Fibroblast of the aortic adventitia (primary cell): ENCODE results near the gene WSB1. TPM values are rescaled to one million over a fixed set of nuclear protein-coding genes. Genes with fewer than 3 reads are reported as not detected.

ENCODE experiments used
- DNase-seq: peaks from one replicate; pipeline ENCODE4 v3.0.0-alpha.2; 2010; ENCODE audit warnings: low read depth
- H3K4me3 ChIP-seq: 2 replicates; pipeline ENCODE4 v1.5.1; 2011; ENCODE audit warnings: low read depth, mild to moderate bottlenecking, control low read depth, low read length, moderate library complexity
- CTCF ChIP-seq: IDR thresholded peaks from 2 replicates; pipeline ENCODE4 v1.5.1; 2011; ENCODE audit warnings: mild to moderate bottlenecking, low read length, control low read depth, inconsistent platforms; ENCODE audit not compliant: insufficient read depth
- total RNA-seq: library from RNA; depleted of rRNA; stranded (reverse); fragments of >200 nt; gene quantifications from 2 replicates; pipeline ENCODE4 v1.2.3, GENCODE V29; 2012; ENCODE audit warnings: low replicate concordance

The WSB1 gene
- total RNA-seq, 1 donor, result 99.0 TPM

DNA sequence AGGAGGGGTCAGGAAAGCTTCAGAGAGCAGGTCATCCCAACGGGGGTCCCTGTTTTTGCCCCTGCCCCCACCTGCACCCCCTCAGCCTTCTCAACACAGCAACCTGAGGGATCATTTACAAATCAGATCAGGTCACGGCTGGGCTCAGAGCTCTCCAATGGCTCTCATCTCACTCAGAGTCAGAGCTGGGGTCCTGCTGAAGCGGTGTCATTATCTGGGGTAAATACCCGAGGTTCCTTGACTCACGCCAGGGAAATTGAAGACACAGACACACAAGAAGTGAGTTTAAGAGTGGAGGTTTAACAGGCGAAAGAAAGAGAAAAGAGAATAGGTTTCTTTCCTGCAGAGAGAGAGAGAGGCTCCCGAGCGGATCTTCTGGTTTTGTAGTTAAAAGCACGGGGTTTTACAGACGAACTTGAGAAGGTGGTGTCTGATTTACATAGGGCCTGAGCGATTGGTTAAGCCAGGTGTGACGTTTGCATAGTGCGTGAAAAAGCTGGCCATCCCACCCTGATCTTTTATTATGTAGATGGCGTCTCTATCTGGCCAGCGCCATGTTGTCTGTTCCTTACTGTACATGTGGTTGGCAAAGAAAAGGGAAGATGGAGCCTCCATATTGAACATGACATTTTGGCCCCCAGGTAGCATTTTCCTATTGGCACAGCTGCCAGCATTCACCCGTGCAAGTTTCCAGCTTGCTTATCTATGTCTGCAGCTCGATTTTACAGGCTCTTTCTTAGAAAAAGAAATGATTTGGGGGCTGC lies 51.4 kb downstream of the WSB1 start:
- no peak for TF ChIP-seq CTCF
- H3K4me3 ChIP-seq, result no peak overlapping the region
- no peak for DNase-seq

GRCh38 chr17:27346228-27346899 lies 52.5 kb downstream of the WSB1 start:
- TF ChIP-seq CTCF, result no peak
- no peak for DNase-seq

GRCh38 chr17:27348196-27348595 lies 54.3 kb downstream of the WSB1 start:
- no peak for DNase-seq
- H3K4me3 ChIP-seq, result no peak overlapping the region
- TF ChIP-seq CTCF, result no peak

More at GRCh38 chr17:27346228-27346899, 52.5 kb downstream of the WSB1 start:
- H3K4me3 ChIP-seq, result no peak overlapping the region

DNA sequence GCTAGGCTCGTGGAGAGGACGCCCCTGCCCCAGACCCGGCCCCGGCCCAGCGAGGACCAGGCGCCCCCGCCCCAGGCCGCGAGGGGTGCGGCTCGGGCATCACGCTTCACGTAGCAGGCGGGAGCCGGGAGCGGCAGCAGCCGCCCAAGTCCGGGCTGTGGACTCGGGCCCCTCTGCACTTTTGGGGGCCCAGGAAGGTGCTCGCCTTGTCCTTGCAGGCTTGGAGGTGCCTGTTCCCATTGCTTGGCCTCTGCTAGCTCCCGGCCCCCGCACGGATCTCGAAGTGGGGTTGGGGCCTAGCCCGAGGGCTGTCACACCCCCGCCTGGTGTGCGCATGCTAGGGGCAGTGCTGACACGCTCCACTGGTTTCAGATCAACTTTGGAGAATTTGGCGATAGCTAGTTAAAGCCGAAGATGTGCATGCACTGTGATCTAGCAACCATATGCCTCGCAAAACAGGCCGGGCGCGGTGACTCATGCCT lies 55.7 kb downstream of the WSB1 start:
- TF ChIP-seq CTCF, result no peak
- no peak overlapping the region for H3K4me3 ChIP-seq
- DNase-seq, result no peak

DNA sequence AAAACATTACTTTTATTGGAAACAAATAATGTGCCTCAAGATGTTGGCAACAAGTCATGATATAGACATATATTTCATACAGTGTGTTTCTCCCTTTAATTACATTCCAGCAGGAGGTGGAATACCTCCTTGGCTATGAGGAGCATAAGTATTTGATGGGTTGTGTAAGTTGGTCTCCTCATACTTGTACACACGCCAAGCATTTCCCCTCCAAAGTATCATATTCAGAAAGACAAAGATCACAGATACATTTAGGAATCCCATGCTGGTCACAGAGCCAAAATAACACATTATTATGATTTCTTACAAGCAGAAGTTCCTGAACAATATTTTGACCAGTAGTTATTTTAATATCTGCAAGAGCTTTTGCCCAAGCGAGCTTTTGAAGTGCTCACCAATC lies 57.8 kb downstream of the WSB1 start:
- H3K4me3 ChIP-seq, result no peak overlapping the region
- DNase-seq, result peak; percentile 57
- TF ChIP-seq CTCF, result no peak

GRCh38 chr17:27352448-27353032 lies 58.6 kb downstream of the WSB1 start:
- no peak for TF ChIP-seq CTCF
- peak overlapping the region; percentile 69 for H3K4me3 ChIP-seq
- DNase-seq, result peak; percentile 66
